ENCODE results near the gene RTEL1. TPM values are rescaled to one million over a fixed set of nuclear protein-coding genes. Genes with fewer than 3 reads are reported as not detected.
"Not testable (repeated sequence)": the region's sequence is repeated elsewhere in the genome, so short reads cannot be mapped to it uniquely, and the experiment has no call there.

The RTEL1 gene
- total and polyA plus RNA-seq, 9 donors = 6.2 to 44.2 (median 21.3) TPM

DNA sequence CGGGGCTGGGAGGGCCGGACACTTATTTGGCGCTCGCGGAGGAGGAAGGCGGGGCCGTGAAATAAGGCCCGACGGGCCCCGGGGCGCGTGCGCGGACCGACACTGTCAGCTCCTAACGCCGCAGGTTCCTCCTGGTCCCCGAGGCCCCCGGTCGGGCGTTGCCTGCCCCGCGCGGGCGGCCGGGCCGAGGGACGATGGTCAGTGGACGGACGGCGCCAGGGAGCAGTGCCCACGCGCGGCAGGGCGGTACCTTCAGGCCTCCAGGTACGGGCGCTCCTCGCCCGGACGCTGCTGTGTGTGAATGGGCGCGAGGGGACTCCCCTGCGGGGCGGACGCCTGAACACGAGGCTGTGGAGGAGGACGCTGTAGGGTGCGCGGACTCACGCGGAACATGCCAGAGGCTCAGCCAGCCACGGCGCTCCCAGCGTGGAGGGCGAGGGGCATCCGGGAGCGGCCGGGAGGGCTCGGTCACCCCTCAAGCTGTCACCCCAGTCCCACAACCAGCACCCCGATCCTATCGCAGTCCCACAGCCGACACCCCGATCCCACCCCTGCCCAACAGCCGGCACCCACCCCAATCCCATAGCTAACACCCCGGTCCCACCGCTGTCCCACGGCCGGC is 30.9 kb upstream of the RTEL1 start:
- no peaks in the 10 kb centered on the region for H3K27me3 ChIP-seq
- TF ChIP-seq EP300 (IDR thresholded peaks at IDR 0.05) (no peak), POLR2A (IDR thresholded peaks at IDR 0.05) (peak; percentile 25)
- TF ChIP-seq, protein P1, sequence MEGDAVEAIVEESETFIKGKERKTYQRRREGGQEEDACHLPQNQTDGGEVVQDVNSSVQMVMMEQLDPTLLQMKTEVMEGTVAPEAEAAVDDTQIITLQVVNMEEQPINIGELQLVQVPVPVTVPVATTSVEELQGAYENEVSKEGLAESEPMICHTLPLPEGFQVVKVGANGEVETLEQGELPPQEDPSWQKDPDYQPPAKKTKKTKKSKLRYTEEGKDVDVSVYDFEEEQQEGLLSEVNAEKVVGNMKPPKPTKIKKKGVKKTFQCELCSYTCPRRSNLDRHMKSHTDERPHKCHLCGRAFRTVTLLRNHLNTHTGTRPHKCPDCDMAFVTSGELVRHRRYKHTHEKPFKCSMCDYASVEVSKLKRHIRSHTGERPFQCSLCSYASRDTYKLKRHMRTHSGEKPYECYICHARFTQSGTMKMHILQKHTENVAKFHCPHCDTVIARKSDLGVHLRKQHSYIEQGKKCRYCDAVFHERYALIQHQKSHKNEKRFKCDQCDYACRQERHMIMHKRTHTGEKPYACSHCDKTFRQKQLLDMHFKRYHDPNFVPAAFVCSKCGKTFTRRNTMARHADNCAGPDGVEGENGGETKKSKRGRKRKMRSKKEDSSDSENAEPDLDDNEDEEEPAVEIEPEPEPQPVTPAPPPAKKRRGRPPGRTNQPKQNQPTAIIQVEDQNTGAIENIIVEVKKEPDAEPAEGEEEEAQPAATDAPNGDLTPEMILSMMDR (IDR thresholded peaks at IDR 0.05) = no peak
- peaks cover 3% of the 10 kb centered on the region for H3K4me1 ChIP-seq (ENCODE audit: insufficient read depth)
- H3K36me3 ChIP-seq = no peaks in the 10 kb centered on the region
- DNase-seq = peak; percentile 93 to 97 (median 95)
- intact Hi-C loops (cut with DNase I) = no loop called here
- no peaks in the 10 kb centered on the region for H3K9me3 ChIP-seq
- 0 to 1% (median 1%) methylated on average over 34 to 68 of the region's 68 CpGs for WGBS, 3 donors
- peak overlapping the region; percentile 89 to 93 for H3K27ac ChIP-seq
- peak overlapping the region; percentile 82 for H3K4me3 ChIP-seq

DNA sequence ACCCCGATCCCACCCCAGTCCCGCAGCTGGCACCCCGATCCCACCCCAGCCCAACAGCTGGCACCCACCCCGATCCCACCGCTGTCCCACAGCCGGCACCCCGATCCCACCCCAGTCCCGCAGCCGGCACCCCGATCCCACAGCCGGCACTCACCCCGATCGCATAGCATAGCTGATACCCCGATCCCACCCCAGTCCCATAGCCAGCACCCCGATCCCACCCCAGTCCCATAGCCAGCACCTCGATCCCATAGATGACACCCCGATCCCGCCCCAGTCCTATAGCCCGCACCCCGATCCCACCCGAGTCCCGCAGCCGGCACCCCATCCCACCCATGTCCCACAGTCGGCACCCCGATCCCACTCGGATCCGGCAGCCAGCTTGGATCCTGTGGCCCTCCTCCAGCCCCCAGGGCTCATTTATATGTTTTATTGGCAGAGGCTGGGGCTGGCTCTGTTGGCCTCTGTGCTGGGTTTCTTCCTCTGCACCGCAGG is 30.3 kb upstream of the RTEL1 start:
- peaks cover 3% of the 10 kb centered on the region for H3K4me1 ChIP-seq (ENCODE audit: insufficient read depth)
- TF ChIP-seq POLR2A (IDR thresholded peaks at IDR 0.05) = no peak
- TF ChIP-seq, protein P1 (IDR thresholded peaks at IDR 0.05) = no peak
- no peak for TF ChIP-seq EP300 (IDR thresholded peaks at IDR 0.05)
- H3K27ac ChIP-seq = peak overlapping the region; percentile 89 to 93
- H3K36me3 ChIP-seq = no peaks in the 10 kb centered on the region
- peak overlapping the region; percentile 82 for H3K4me3 ChIP-seq
- H3K27me3 ChIP-seq = no peaks in the 10 kb centered on the region
- DNase-seq = peak in 4 of 5 donors; percentile 44 to 64 (median 62)
- intact Hi-C loops (cut with DNase I) = no loop called here
- H3K9me3 ChIP-seq = no peaks in the 10 kb centered on the region
- WGBS, 3 donors = 2 to 7% (median 5%) methylated on average over 25 to 28 of the region's 28 CpGs

DNA sequence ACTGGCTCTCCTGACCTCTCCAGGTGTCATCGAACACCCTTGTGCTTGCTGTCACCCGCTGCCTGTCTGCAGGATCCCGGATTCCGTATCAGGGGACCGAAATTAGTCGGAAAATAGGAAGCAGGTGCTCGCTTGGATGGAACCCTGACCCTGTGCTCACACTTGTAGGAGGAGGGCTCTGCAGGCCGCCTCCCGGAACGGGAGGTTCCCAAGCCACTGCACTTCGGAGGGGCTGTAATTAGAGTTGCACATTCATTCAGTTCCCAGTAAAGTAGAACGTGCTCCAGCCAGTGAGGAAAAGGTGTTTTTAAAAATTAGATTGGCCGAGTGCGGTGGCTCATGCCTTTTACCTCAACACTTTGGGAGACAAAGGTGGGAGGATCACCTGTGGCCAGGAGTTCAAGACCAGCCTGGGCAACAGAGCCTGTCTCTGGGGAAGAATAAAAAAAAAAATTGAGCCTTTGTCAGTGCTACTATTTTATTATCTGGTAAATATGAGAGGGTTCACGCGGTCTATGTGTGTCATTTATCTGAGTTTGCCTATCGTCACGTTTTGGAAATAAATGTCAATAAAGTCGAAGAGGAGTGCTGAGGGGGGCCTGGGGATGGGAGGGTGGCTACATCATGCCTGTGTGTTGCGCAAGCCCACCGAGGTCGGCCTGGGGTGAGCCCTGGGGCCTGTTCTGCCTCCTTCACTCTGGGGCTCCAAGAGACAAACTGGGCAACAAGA is 29.7 kb upstream of the RTEL1 start:
- intact Hi-C loops (cut with DNase I) = no loop called here
- 10 to 22% (median 17%) methylated on average over 22 of the region's 22 CpGs for WGBS, 3 donors
- DNase-seq = peak; percentile 62 to 82 (median 73)

DNA sequence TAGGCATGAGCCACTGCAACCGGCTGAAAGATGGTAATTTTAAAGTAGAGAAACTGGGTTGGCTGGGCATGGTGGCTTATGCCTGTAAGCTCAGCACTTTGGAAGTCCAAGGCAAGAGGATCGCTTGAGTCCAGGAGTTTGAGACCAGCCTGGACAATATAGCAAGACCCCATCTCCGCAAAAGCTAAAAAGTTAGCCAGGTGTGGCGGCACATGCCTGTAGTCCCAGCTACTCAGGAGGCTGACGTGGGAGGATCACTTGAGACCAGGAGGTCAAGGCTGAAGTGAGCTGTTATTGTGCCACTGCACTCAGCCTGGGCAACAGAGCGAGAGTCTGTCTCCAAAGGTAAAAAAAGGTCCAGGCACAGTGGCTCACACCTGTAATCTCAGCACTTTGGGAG is 27.2 kb upstream of the RTEL1 start:
- H3K27ac ChIP-seq; intact Hi-C loops (cut with DNase I): not testable (repeated sequence)

More for the DNA sequence above, 29.7 kb upstream of the RTEL1 start:
- Histone ChIP-seq H3K4me1 (ENCODE audit: insufficient read depth) (peaks cover 3% of the 10 kb centered on the region), H3K9me3 (no peaks in the 10 kb centered on the region), H3K27me3 (no peaks in the 10 kb centered on the region), H3K27ac (peak overlapping the region; percentile 89 to 93), H3K4me3 (peak overlapping the region; percentile 82), H3K36me3 (no peaks in the 10 kb centered on the region)
- TF ChIP-seq EP300 (IDR thresholded peaks at IDR 0.05) (no peak), POLR2A (IDR thresholded peaks at IDR 0.05) (no peak)
- TF ChIP-seq, protein P1 (IDR thresholded peaks at IDR 0.05) = no peak

DNA sequence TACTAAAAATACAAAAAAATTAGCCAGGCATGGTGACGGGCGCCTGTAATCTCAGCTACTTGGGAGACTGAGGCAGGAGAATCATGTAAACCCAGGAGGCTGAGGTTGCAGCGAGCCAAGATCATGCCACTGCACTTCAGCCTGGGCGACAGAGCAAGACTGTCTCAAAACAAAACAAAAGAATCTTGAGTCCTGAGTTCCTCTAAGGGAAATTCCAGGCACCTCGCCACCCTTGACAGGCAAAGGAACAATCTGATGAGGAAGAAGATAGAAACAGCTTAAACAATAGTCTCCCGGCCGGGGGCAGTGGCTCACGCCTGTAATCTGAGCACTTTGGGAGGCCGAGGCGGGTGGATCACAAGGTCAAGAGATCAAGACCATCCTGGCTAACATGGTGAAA is 26.7 kb upstream of the RTEL1 start:
- H3K4me3 ChIP-seq; intact Hi-C loops (cut with DNase I); DNase-seq; H3K9me3 ChIP-seq; H3K4me1 ChIP-seq (ENCODE audit: insufficient read depth); H3K27me3 ChIP-seq; H3K36me3 ChIP-seq; H3K27ac ChIP-seq: not testable (repeated sequence)
- WGBS, 3 donors = 31 to 54% (median 48%) methylated on average over 10 of the region's 10 CpGs

More for the DNA sequence above, 27.2 kb upstream of the RTEL1 start:
- H3K27me3 ChIP-seq; H3K4me1 ChIP-seq (ENCODE audit: insufficient read depth); H3K36me3 ChIP-seq; H3K9me3 ChIP-seq; H3K4me3 ChIP-seq; DNase-seq: not testable (repeated sequence)
- WGBS, 3 donors = 69 to 85% (median 82%) methylated on average over 6 of the region's 6 CpGs
